KMS-11 (cell line): Measurements from ENCODE around the gene EIF1.

Source experiments
- H2AFZ ChIP-seq: fragments of 200-600 bp; sonication (generic); 2 replicates; pipeline ENCODE4 v1.6.1; 2016; ENCODE audit warnings: antibody characterized with exemption, mixed run types, low read depth
- H3K27ac ChIP-seq: fragments of 200-600 bp; sonication (generic); 2 replicates; pipeline ENCODE4 v1.6.1; 2016; ENCODE audit warnings: mild to moderate bottlenecking, mixed run types
- H3K27me3 ChIP-seq: fragments of 200-600 bp; sonication (generic); 2 replicates; pipeline ENCODE4 v1.6.1; 2017; ENCODE audit warnings: mild to moderate bottlenecking, low read depth, mixed run types, moderate library complexity; ENCODE audit not compliant: insufficient read depth
- H3K36me3 ChIP-seq: fragments of 200-600 bp; sonication (generic); 2 replicates; pipeline ENCODE4 v1.6.1; 2017; ENCODE audit warnings: mild to moderate bottlenecking, mixed run types; ENCODE audit not compliant: insufficient read depth
- H3K4me1 ChIP-seq: fragments of 200-600 bp; sonication (generic); 2 replicates; pipeline ENCODE4 v1.6.1; 2016; ENCODE audit warnings: mild to moderate bottlenecking, low read depth, mixed run types; ENCODE audit not compliant: poor library complexity, severe bottlenecking
- H3K4me2 ChIP-seq: fragments of 200-600 bp; sonication (generic); 2 replicates; pipeline ENCODE4 v1.7.0; 2016; ENCODE audit warnings: mild to moderate bottlenecking, mixed run types
- H3K4me3 ChIP-seq: fragments of 200-600 bp; sonication (generic); IDR thresholded peaks from 2 replicates; pipeline ENCODE4 v1.6.1; 2017; ENCODE audit warnings: low read depth, low read length, mixed read lengths; ENCODE audit not compliant: insufficient read depth
- H3K79me2 ChIP-seq: fragments of 200-600 bp; sonication (generic); 2 replicates; pipeline ENCODE4 v1.6.1; 2016; ENCODE audit warnings: low read depth, mixed run types; ENCODE audit not compliant: insufficient read depth
- H3K9ac ChIP-seq: fragments of 200-600 bp; sonication (generic); 2 replicates; pipeline ENCODE4 v1.6.1; 2016; ENCODE audit warnings: mild to moderate bottlenecking, mixed run types
- H4K20me1 ChIP-seq: fragments of 200-600 bp; sonication (generic); 2 replicates; pipeline ENCODE4 v1.6.1; 2016; ENCODE audit warnings: mild to moderate bottlenecking, mixed run types; ENCODE audit not compliant: insufficient read depth
- TF ChIP-seq, protein P1 (sequence below): fragments of 200-600 bp; sonication (generic); conservative IDR thresholded peaks from 2 replicates; pipeline ENCODE4 v1.6.1; 2017; ENCODE audit warnings: low read depth, mild to moderate bottlenecking, antibody characterized with exemption, low read length, moderate library complexity, mixed read lengths

The EIF1 gene

DNA sequence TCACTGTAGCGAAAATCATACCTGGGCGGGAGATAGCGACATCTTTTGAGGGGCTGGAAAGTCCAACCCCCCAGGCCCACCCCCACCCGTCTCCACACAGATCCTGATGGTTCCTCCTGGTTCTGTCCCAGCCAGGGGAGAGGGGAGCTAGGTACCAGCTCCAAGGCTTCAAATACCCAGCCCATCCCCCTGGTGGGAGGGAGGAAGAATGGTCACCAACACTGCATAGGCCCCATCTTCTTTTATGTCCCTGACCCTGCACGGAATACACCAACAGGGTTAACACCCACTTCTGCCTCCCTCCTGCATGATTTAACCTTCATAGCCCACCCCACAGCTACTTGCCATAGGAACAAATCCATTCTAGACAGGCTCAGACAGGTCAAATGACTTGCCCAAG, 36.4 kb downstream of the EIF1 start:
- Histone ChIP-seq H2AFZ (no peak overlapping the region), H4K20me1 (no peaks in the 10 kb centered on the region), H3K4me2 (no peak overlapping the region), H3K27me3 (peaks cover under 1% of the 10 kb centered on the region; the same call in 1 of the 2 replicates), H3K79me2 (no peaks in the 10 kb centered on the region), H3K4me3 (no peak overlapping the region), H3K9ac (no peak overlapping the region), H3K36me3 (no peaks in the 10 kb centered on the region), H3K27ac (no peak overlapping the region), H3K4me1 (no peaks in the 10 kb centered on the region)
- TF ChIP-seq, protein P1, sequence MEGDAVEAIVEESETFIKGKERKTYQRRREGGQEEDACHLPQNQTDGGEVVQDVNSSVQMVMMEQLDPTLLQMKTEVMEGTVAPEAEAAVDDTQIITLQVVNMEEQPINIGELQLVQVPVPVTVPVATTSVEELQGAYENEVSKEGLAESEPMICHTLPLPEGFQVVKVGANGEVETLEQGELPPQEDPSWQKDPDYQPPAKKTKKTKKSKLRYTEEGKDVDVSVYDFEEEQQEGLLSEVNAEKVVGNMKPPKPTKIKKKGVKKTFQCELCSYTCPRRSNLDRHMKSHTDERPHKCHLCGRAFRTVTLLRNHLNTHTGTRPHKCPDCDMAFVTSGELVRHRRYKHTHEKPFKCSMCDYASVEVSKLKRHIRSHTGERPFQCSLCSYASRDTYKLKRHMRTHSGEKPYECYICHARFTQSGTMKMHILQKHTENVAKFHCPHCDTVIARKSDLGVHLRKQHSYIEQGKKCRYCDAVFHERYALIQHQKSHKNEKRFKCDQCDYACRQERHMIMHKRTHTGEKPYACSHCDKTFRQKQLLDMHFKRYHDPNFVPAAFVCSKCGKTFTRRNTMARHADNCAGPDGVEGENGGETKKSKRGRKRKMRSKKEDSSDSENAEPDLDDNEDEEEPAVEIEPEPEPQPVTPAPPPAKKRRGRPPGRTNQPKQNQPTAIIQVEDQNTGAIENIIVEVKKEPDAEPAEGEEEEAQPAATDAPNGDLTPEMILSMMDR: no peak

DNA sequence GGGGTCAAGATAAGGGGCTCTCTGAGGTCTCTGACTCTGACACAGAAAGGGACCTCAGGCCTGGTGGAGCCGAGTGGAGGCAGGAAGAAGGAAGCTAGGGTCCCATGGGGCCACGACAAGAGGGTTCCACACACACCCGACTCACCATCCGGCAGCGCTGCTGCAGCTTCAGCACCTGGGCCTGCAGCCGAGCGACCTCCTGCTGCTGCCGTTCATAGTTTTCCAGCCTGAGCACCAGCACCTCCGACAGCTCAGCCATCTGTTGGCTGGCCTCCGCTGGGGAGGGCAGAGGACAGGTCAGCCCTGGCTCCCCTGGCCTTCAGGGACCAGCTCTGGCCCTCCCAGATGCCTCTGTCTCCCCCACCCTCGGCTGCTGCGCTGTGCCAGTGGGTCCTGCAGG, 39.4 kb downstream of the EIF1 start:
- Histone ChIP-seq H4K20me1 (no peaks in the 10 kb centered on the region), H3K4me3 (no peak overlapping the region), H3K27me3 (peaks cover 29% of the 10 kb centered on the region), H3K4me1 (no peaks in the 10 kb centered on the region), H3K36me3 (no peaks in the 10 kb centered on the region), H3K27ac (no peak overlapping the region), H3K79me2 (no peaks in the 10 kb centered on the region), H3K4me2 (no peak overlapping the region), H2AFZ (no peak overlapping the region), H3K9ac (no peak overlapping the region)
- TF ChIP-seq, protein P1: no peak

DNA sequence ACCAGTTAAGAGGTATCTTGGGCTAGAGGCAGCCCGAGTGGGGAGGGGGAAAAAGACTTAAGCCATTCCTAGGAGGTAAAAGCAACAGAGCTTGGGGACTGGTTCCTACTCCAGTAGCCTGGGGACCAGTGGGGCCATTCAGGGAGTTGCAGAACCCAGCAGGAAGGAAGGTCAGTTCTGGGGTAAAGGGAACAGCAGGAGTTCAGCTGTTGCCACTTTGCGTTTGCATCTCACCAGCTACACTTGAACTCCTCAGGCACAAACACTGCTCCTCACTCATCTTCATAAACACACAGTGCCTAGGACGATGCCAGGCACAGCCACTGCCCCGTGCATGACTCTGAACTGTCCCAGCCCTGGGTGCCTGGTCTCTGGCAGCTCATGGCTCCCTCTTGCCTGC, 41.8 kb downstream of the EIF1 start:
- Histone ChIP-seq H4K20me1 (no peaks in the 10 kb centered on the region), H3K4me2 (no peak overlapping the region), H3K9ac (no peak overlapping the region), H3K27me3 (peaks cover 51% of the 10 kb centered on the region), H3K4me1 (peaks cover 5% of the 10 kb centered on the region), H3K79me2 (no peaks in the 10 kb centered on the region), H3K4me3 (no peak overlapping the region), H2AFZ (no peak overlapping the region), H3K27ac (no peak overlapping the region), H3K36me3 (no peaks in the 10 kb centered on the region)
- TF ChIP-seq, protein P1: no peak

DNA sequence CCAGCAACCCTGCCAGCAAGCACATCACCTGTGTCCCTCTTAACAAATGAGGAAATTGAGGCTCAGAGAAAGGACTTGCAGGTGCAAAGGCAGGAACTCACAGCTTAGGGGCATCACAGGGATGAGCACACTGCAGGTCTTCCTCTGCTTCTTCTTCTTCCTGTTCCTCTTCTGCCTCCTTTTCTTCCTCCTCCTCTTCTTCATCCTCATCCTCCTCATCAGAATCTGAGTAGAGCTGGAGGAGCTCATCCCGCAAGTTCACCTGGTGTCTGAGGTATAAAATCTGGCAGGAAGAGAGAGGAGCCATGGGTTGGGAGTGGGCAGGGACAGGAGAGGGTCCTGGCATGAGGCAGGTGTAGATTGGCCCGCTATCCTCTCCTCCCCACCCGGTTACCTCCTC, 43.2 kb downstream of the EIF1 start:
- no peaks in the 10 kb centered on the region for H4K20me1 ChIP-seq
- no peak overlapping the region for H3K27ac ChIP-seq
- H3K27me3 ChIP-seq: peaks cover 64% of the 10 kb centered on the region
- H2AFZ ChIP-seq: no peak overlapping the region
- no peaks in the 10 kb centered on the region for H3K36me3 ChIP-seq
- TF ChIP-seq, protein P1: no peak
- no peak overlapping the region for H3K4me2 ChIP-seq
- no peaks in the 10 kb centered on the region for H3K79me2 ChIP-seq
- H3K4me3 ChIP-seq: no peak overlapping the region
- peaks cover 7% of the 10 kb centered on the region for H3K4me1 ChIP-seq
- no peak overlapping the region for H3K9ac ChIP-seq
